ENCODE measurements around the gene DLX4.
A peak's percentile ranks its signal among the peaks of the same experiment; 100 is the strongest.

Gene DLX4

GRCh38 chr17:49972486-49973270 is 3.7 kb downstream of the DLX4 start:
- no peak overlapping the region for H3K9ac ChIP-seq
- peaks cover 45% of the 10 kb centered on the region for H4K20me1 ChIP-seq
- no peak overlapping the region for H3K27ac ChIP-seq
- H3K4me3 ChIP-seq = 0 out of 2 replicates have a peak overlapping the region, but pooled peaks have one; percentile 11
- peaks cover 23% of the 10 kb centered on the region for H3K4me1 ChIP-seq
- peaks cover 86% of the 10 kb centered on the region for H3K27me3 ChIP-seq
- H3K36me3 ChIP-seq = no peaks in the 10 kb centered on the region
- H3K4me2 ChIP-seq = no peak overlapping the region
- TF ChIP-seq Cebpa-rat (IDR thresholded peaks at IDR 0.05) = no peak
- H3K9me3 ChIP-seq = no peaks in the 10 kb centered on the region

DNA sequence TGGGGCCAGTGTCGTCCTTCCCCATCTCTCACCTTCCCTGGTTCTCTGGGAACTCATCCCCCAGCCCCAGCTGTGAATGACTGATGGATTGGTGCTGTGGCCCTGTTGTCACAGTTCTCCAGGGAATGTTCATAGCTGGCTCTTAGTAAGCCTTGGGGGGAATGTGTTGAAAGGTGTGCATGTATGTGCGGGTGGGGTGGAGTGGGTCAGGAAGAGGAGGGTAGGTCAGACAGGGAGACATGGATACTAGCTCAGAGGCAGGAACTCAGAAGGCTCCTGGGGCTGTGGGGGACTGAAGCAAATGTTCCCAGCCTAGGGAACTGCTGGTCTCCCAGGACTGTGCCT is 4.3 kb downstream of the DLX4 start:
- peaks cover 81% of the 10 kb centered on the region for H3K27me3 ChIP-seq
- H4K20me1 ChIP-seq = peaks cover 44% of the 10 kb centered on the region
- no peak for TF ChIP-seq Cebpa-rat (IDR thresholded peaks at IDR 0.05)
- H3K9ac ChIP-seq = no peak overlapping the region
- no peak overlapping the region for H3K4me3 ChIP-seq
- H3K4me1 ChIP-seq = peaks cover 27% of the 10 kb centered on the region
- no peak overlapping the region for H3K27ac ChIP-seq
- no peak overlapping the region for H3K4me2 ChIP-seq
- no peaks in the 10 kb centered on the region for H3K36me3 ChIP-seq
- H3K9me3 ChIP-seq = no peaks in the 10 kb centered on the region

GRCh38 chr17:49975531-49975930 is 6.5 kb downstream of the DLX4 start:
- H3K36me3 ChIP-seq = no peaks in the 10 kb centered on the region
- peaks cover 24% of the 10 kb centered on the region for H3K4me1 ChIP-seq
- H3K9ac ChIP-seq = no peak overlapping the region
- no peak overlapping the region for H3K27ac ChIP-seq
- H3K4me2 ChIP-seq = no peak overlapping the region
- H3K4me3 ChIP-seq = no peak overlapping the region
- H4K20me1 ChIP-seq = peaks cover 33% of the 10 kb centered on the region
- H3K9me3 ChIP-seq = no peaks in the 10 kb centered on the region
- no peak for TF ChIP-seq Cebpa-rat (IDR thresholded peaks at IDR 0.05)
- H3K27me3 ChIP-seq = peaks cover 58% of the 10 kb centered on the region

GRCh38 chr17:49976163-49976827 is 7.3 kb downstream of the DLX4 start:
- Histone ChIP-seq H3K27ac (no peak overlapping the region), H3K36me3 (no peaks in the 10 kb centered on the region), H3K4me2 (no peak overlapping the region), H3K4me1 (peaks cover 24% of the 10 kb centered on the region), H4K20me1 (peaks cover 26% of the 10 kb centered on the region; the same call in 1 of the 2 replicates), H3K9ac (no peak overlapping the region), H3K27me3 (peaks cover 50% of the 10 kb centered on the region), H3K4me3 (no peak overlapping the region), H3K9me3 (no peaks in the 10 kb centered on the region)
- TF ChIP-seq Cebpa-rat (IDR thresholded peaks at IDR 0.05) = no peak

DNA sequence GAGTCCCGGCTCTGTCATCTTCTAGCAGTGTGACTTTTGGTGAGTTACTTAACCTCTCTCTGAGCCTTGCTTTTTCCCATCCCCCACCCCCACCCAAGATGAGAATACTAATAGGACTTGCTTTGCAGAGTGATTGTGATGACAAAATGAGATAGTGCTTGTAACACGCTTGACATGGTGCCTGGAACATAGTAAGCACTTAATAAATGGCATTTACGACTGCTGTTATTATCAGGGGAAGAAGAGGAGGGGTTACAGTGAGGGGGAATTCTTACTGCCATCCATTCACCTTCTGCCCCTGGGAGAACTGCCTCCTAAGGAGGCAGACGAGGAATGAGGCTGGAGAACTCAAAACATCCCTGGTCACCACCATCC is 7.8 kb downstream of the DLX4 start:
- H3K4me1 ChIP-seq = peaks cover 24% of the 10 kb centered on the region
- H3K27me3 ChIP-seq = peaks cover 45% of the 10 kb centered on the region
- H3K4me3 ChIP-seq = no peak overlapping the region
- H3K9ac ChIP-seq = no peak overlapping the region
- H3K9me3 ChIP-seq = no peaks in the 10 kb centered on the region
- no peak overlapping the region for H3K4me2 ChIP-seq
- peaks cover 21% of the 10 kb centered on the region; the same call in 1 of the 2 replicates for H4K20me1 ChIP-seq
- H3K36me3 ChIP-seq = no peaks in the 10 kb centered on the region
- H3K27ac ChIP-seq = no peak overlapping the region
- TF ChIP-seq Cebpa-rat (IDR thresholded peaks at IDR 0.05) = no peak

DNA sequence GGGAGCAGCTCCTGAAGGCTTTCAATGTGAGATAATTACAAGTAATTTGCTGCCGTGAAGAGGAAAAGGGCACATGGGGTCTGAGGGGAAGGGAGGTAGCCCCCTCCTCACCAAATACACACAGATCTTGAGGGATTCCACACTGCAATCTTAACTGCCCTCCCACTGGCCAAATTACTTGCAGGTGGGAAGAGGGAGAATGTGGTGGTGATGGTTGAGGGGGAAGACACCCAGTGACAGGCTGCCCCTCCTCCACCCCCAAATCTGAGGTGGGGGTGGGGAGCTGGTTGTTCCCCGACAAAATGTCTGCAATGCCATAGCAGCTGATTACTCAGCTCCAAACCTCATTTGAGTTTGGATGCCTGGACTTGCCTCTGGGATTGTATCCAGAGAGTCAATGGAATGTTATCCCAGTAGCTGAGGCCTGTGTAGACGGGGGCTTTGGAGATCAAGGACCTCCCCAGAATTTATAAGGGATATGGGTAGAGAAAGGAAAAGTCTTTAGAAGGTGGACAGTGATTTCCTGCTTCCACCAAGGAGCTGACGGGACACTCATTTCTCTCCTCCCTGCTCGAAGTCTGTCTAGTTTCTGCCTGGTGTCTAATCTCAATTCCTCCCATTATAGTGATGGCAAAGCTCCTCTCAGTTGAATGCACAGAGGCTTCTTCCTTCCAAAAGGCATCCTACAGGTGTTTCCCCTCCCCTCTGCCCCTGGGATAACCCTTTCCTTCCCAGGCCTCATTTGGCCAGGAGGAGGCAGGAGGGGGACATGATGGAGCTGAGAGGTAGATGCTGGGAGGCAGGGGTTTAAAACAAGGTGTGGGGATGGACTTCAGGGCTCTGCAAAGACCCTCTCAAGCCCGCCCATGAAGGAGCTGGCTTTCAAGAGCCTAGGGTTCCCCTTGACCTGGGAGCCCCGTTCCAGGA is 8.7 kb downstream of the DLX4 start:
- H3K9ac ChIP-seq = no peak overlapping the region
- peaks cover 36% of the 10 kb centered on the region for H3K27me3 ChIP-seq
- H3K4me1 ChIP-seq = peaks cover 24% of the 10 kb centered on the region
- H3K4me3 ChIP-seq = no peak overlapping the region
- no peaks in the 10 kb centered on the region for H3K9me3 ChIP-seq
- H3K36me3 ChIP-seq = no peaks in the 10 kb centered on the region
- peaks cover 12% of the 10 kb centered on the region; the same call in 1 of the 2 replicates for H4K20me1 ChIP-seq
- H3K27ac ChIP-seq = no peak overlapping the region
- H3K4me2 ChIP-seq = peak overlapping the region; percentile 51
- TF ChIP-seq Cebpa-rat (IDR thresholded peaks at IDR 0.05) = no peak

- no peak for TF ChIP-seq Cebpa-rat (IDR thresholded peaks at IDR 0.05)
- peak overlapping the region; percentile 51 for H3K4me2 ChIP-seq
- H4K20me1 ChIP-seq = peaks cover 4% of the 10 kb centered on the region; the same call in 1 of the 2 replicates
- H3K4me3 ChIP-seq = no peak overlapping the region
- no peaks in the 10 kb centered on the region for H3K36me3 ChIP-seq
- H3K9ac ChIP-seq = no peak overlapping the region
- H3K27me3 ChIP-seq = peaks cover 28% of the 10 kb centered on the region
- H3K9me3 ChIP-seq = no peaks in the 10 kb centered on the region
- H3K4me1 ChIP-seq = peaks cover 24% of the 10 kb centered on the region
- H3K27ac ChIP-seq = no peak overlapping the region
Measured at GRCh38 chr17:49978501-49978900, 9.5 kb downstream of the DLX4 start.

GRCh38 chr17:49979748-49980479 is 10.9 kb downstream of the DLX4 start:
- peaks cover 33% of the 10 kb centered on the region for H3K4me1 ChIP-seq
- no peak overlapping the region for H3K9ac ChIP-seq
- no peak overlapping the region for H3K27ac ChIP-seq
- no peaks in the 10 kb centered on the region for H3K36me3 ChIP-seq
- no peak for TF ChIP-seq Cebpa-rat (IDR thresholded peaks at IDR 0.05)
- peaks cover 14% of the 10 kb centered on the region for H3K27me3 ChIP-seq
- H3K4me2 ChIP-seq = peak overlapping the region; percentile 12; the same call in 1 of the 2 replicates
- no peak overlapping the region for H3K4me3 ChIP-seq
- no peaks in the 10 kb centered on the region for H3K9me3 ChIP-seq
- H4K20me1 ChIP-seq = no peaks in the 10 kb centered on the region

DNA sequence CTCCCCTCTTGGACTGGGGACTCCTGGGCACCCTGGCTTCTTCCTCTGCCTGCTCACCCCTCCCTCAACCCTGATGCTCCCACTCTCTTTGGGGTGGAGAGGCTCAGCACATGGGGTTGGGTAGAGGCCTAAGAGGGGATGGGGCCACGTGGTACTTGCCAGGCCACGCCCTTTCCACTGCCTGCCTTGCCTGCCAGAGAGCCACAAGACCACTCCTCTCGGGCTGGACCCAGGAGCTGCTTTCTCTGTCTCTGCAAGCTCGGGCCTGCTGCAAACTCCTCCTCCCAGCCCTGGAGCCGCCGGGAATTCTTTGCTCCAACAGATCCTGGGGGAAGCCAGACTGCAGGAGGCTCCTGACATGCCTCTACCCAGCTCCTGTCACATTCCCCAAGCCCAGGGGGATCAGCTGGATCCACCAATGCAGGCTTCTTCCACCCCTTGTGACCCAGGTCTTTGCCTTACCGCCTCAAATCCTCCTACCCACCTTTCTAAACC is 11.8 kb downstream of the DLX4 start:
- Histone ChIP-seq H3K9ac (no peak overlapping the region), H3K27me3 (peaks cover 6% of the 10 kb centered on the region; the same call in 1 of the 2 replicates), H3K4me1 (peaks cover 42% of the 10 kb centered on the region), H3K27ac (no peak overlapping the region), H3K9me3 (no peaks in the 10 kb centered on the region), H3K36me3 (no peaks in the 10 kb centered on the region), H4K20me1 (no peaks in the 10 kb centered on the region), H3K4me2 (no peak overlapping the region), H3K4me3 (no peak overlapping the region)
- no peak for TF ChIP-seq Cebpa-rat (IDR thresholded peaks at IDR 0.05)

Data from BLaER1 (cell line).